ENCODE data around the gene RPA3.
A peak's percentile ranks its signal among the peaks of the same experiment; 100 is the strongest.
"Not testable (repeated sequence)": the region's sequence is repeated elsewhere in the genome, so short reads cannot be mapped to it uniquely, and the experiment has no call there.

The RPA3 gene

DNA sequence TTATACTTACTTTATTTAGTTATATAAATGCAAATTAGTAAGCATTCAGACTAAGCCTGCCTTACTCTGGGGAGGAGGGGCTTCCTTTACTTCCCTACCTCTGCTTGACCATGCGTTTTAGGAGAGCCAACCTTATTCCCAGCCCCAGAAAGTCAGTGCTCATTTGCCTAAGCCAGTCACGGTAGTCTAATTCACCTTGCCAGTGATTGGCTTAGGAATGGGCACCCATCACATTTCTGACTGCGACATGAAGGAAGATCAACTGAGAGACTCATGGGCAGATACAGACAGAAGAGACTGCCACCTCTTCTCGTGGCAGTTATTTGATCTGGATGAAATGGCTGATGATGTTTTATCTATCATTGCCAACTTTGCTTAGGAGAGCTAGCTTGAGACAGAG lies 29.5 kb downstream of the RPA3 start:
- ATAC-seq = no peak

DNA sequence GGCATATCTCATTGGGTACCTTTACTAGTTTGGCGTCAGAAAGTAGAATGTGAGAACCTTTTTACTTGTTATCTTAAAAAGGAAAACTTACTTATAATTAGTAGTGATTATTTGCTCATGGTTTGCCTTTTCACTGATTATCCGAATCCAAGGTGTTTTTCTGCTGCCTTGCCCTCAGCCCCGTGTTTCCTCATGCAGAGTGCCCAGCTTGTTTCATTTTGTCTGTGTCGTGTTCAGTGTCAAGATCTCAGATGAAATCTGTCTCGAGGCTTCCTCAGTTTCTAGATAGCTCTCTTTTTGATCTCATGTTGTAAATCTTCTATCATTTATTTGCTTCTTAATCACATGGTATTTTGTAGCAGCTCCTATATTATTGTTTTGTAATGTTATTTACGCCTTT lies 30.1 kb downstream of the RPA3 start:
- no peak for ATAC-seq

GRCh38 chr7:7687800-7688199 lies 30.6 kb downstream of the RPA3 start:
- no peak for ATAC-seq

DNA sequence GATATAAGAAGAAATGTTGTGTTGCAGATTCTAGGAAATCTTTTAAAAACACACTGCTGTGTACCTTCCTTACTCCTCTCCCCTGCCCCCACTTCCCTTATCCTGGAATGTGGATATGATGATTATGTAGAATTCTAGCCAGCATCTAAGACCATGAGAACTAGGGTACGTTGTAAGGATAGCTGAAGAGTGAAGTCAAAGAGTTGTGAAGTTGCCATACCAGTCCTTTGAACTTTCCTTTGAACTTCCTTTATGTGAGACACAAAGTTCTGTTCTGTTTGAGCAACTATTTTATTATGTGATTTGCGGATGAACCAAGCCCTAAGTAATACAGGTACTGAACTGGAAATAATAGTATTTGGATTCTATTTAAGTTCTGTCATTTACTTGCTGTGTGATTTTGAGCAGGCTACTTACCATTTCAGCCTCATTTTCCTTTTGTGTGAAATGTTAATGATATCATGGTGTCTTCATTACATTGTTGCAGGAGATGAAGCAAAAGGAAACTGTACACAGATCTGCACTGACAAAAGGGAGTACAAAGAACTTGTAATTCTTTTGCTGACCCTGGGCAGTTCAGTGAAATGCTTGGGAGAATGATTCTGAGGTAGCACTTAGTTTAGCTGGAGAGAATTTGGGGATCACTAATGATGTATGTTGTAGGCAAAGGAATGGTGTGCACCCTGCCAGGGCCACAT lies 31.4 kb downstream of the RPA3 start:
- ATAC-seq = no peak

DNA sequence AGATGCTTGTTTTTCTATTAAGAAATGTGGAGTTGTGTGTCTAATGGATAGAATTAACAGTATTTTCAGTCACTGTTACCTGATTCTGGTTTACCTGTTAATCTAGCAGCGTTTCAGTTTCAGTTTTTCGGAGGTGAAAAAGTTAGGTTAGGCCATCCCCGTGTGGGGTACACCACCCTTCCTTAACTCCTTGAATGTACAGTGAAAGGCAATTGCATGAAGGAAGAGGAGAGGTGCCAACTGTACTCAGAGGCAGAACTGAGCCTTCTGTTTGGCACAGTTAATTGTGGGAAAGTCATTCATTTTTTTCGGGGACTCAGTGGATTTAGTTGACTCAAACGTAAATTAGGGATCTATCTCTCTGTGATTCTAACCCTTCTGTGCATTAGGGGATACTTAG lies 35.5 kb downstream of the RPA3 start:
- ATAC-seq = no peak

DNA sequence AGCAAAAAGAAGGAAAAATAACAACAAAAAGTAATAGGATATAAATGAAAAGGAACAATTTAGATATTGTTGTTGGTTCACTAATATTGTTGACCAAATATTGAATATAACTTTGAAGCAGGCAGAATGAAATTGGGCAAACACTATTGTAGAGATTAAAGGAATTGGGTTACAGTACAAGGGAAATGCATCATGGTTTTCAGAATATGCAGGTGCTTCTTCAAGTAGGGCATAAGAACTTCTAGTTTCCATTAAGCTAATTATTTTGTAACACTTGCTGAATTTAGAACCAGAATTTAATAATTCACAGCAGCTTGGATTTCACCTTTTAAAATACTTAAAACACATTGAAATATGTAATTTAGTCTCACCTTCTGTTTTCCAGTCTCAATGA lies 36.5 kb downstream of the RPA3 start:
- no peak for ATAC-seq

DNA sequence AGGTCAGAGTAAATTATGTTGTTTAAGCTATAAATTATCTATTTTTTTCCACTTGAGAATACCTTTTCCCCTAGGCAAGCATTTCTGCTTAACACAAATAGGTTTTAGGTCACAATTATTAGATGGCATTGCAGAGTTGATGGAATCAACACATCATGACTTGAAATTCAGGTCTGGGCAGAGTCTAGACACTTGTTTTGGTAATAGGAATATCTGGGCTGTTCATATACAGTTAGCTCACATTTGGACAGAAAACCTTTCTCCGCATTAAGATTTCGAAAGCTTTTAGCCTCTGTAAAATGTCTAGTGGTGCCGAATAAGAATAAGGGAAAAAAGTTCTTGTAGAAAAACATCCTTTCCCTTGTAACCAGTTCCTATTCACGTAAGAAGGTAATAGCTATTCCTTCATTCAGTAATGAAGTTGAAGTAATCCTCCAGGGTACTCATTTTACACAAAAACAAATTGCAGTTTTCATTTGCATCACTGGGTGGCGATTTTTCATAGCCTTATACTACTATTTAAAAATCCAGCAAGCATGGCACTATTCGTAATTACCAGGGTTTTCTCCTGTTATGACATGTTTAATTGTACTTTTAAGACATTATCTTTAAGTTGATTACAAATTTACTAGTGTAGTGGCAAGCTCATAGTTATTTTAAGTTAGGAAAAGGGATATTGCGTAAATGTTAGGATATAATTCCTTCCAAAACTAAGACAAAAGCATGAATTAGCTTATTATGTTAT lies 37.0 kb downstream of the RPA3 start:
- peak; percentile 58 to 73 for ATAC-seq

GRCh38 chr7:7679640-7680039 lies 38.8 kb downstream of the RPA3 start:
- ATAC-seq = not testable (repeated sequence)

DNA sequence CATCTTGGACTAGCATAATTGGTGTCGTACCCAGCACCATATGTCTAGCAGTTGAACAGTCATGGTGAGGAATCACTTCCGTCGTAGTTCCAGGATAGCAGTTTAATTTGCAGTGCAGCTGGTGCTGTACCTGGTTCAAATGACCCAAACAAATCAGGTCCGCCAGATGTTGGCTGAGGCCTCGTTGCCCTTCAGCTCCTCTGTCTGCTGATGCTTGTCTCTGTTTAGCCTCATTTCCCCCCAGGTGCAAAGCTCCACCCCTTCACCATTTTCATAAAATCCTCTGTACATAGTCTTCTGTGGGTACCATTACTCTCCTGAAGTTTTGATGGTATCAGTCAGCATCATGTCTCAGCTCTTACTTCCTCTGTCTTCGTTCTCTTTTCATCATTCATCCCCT lies 42.7 kb downstream of the RPA3 start:
- no peak for ATAC-seq

- no peak for ATAC-seq
Measured at GRCh38 chr7:7673240-7673550, 45.2 kb downstream of the RPA3 start.

DNA sequence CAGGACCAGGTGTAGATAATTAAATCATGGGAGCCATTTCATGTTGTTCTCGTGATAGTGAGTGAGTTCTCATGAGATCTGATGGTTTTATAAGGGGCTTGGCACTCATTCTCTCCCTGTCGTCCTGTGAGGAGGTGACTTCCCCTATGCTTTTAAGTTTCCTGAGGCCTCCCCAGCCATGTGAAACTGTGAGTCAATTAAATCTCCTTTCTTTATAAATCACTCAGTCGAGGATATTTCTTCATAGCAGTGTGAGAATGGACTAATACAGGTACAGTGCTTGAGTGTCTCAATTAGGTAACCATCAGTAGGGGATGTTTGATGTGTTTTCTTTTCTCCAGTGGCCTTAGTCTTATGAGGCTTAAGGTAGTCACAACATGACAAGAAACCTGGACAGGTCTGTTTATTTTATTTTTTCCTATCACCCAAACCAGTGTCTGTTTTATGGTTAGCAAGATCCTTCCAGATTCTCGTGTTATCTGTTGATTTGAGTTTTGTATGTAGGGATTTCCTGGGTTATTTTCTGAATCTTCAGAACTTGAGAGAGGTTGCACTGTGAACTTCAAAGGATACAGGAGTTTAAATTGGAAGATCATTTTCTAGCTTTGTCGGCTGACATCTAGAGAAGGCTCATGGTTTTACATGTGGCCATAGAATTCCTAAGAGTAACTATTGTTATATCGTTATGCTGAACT lies 45.7 kb downstream of the RPA3 start:
- ATAC-seq = peak; percentile 86 to 91

DNA sequence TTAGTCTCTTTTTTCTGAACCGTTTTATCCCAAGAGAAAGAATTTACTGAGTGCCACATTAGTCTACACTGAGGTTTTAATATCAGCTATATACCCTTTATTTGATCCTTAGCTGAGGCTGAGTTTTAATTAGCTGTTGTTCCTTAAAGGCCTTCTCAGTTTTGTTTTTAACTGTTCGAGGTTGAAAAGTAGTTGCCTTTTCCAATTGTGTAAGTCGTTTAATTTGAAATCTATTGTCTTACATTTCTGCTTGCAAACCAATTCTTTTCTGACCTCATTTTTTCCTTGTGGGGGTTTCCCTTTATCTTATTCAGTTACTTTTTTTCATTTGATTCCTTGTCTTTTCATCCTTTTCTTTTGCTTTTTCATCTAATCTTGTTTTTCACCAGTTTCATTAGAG lies 47.0 kb downstream of the RPA3 start:
- no peak for ATAC-seq

DNA sequence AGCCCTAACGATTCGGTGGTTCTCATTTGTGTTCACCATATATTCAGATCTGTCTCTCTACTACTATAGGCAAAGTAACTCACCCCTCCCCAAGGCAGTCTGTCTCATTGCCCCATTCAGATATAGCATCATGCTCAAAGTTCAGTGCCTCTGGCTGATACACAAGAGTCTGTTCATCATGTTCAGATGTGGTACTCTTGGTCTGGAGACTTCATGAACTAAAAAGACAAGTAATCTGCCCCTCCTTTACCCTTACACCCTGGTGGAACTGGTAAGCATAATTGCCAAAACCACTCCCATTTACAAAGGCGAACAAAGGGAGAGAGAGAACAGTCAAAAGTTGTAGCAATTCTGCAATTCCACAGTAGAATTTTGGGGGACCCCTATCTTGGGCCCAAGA lies 47.9 kb downstream of the RPA3 start:
- ATAC-seq = no peak

DNA sequence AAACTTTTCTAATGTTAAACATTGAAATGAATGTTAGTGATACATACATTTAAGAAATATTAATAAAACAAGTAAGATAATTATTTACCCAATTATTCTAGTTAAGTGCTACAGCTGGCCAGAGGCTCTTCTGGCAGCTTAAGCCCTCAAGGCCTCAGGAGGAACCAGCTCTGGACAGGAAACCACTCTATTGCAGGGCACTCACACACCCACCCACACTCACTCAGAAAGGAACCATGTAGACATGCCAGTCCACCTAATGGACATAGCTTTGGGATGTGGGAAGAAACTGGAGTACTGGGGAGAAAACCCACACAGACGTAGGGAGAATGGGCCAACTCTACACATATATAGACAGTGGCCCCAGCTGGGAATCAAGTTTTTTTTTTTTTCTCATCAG lies 49.7 kb downstream of the RPA3 start:
- ATAC-seq = no peak

DNA sequence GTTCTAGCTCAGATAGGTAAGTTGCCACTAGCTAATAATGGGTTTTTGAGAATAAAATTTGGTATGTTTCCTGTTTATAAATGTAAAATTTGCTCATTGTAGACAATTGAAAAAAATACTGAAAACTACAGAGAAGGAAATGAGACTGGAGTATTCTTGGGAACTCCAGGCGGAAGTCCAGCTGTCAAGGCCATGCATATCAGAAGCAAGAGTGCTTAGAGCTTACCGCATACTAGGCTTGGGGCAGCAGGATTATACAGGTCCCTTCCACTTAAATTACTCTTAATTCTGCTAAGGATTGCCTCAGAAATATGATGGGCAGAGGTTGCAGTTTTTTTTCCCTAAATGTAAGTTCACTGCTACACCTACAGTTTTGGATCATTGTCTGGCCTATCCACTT lies 51.2 kb downstream of the RPA3 start:
- no peak for ATAC-seq

GRCh38 chr7:7665031-7665430 lies 53.4 kb downstream of the RPA3 start:
- ATAC-seq = no peak

- ATAC-seq = no peak
Measured at GRCh38 chr7:7664291-7664690, 54.1 kb downstream of the RPA3 start.

GRCh38 chr7:7662527-7662926 lies 55.9 kb downstream of the RPA3 start:
- ATAC-seq = no peak

DNA sequence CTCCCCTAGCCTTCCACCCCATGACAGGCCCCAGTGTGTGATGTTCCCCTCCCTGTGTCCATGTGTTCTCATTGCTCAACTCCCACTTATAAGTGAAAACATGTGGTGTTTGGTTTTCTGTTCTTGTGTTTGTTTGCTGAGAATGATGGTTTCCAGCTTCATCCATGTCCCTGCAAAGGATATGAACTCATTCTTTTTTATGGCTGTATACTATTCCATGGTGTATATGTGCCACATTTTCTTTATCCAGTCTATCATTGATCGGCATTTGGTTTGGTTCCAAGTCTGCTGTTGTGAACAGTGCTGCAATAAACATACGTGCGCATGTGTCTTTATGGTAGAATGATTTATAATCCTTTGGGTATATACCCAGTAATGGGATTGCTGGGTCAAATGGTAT lies 61.9 kb downstream of the RPA3 start:
- ATAC-seq = not testable (repeated sequence)

DNA sequence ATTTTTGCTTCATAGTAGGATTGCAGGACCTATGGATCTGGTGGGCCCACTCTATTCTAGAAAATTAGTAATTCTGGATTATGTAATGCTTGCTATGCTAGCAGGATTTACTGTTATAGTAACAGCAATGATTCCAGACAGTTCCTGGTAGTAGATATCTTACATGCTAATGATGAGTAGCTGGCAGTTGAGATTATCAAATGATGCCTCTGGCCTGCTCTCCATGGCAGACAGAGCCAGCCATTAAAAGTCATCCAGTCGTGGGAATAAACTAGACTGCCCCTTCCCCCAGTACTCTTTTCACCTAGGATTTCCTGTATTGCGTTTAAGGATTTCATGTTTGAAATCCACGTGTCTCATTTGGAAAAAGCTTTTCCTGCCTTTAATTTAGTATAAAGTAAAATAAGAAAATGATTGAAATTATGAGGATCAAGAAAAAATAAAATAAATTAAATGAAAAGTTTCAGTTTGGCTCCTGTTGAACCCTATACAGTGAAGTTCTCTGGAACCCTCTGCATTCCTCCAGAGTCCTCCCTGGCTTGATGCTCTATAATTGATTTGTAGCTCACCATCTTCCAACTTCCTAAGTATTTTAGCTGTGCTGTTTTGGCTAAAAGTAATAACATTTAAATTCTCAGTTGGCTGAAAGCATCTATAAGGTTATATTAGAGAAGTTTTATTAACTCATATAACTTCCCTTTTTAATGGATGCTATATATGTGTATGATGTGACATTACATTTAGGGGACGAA lies 63.3 kb downstream of the RPA3 start:
- ATAC-seq = no peak

DNA sequence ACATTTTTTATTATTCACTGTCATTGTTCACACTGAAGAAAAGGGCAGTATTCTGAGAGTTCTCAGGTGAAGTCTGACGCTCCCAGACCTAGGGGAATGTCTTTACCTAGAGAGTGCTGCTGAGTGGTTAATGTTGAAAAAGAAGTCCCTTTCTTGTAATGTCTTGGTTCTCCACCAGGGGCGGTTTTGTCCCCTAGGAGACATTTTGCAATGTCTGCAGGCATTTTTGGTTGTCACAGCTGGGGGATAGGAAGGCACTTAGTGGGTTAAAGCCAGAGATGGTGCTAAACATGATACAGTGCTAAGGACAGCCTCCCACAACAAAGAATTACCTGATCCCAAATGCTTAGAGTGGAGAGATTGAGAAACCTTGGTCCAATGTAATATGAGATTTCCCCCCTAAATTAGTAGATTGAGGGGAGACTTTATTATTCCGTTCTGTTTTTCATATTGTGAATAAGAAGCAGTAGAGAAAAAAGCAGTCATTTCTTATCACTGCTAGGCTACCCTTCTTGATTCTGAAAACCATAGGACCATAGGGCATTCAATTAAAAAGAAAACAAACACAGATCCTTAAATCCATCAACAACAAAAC lies 64.7 kb downstream of the RPA3 start:
- ATAC-seq = no peak

DNA sequence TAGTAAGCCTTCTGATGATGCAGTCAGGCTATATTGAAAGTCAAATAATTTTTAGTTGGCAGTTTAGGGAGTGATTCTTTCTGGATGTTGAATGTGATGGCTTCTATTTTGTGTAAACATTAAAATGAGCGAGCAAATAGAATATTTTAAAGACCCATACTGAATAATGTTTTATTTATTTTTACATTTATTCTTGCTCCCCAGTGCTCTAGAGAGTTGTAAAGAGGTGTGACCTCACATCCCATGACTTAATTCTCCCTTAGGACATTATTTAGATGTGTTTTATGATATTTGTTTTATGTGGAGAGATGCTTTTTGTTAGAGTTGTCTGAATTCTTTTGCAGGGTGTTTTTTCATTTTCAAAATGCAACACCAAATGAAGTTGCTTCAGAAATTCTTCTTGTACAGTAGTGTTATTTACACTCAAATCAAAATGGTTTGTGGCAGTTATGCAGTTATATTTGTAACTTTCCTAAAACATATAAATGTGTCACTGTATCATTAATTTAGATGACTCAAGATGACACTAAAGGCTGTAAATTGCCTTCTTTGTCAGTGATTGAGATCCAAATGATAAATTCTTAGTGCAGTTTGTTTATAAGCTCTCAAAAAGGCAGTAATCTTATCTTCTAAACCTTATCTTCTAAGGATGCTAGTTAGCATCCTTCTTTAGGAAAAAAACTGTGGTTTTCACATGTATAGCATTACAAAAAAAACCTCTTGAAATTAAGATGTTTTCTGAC lies 65.4 kb downstream of the RPA3 start:
- ATAC-seq = peak in 1 of 2 donors; percentile 7

All from activated CD4-positive, CD25-positive, alpha-beta regulatory T cell treated with anti-CD3 and anti-CD28 coated beads, Interleukin-2, amount 50 U/mL, for 24 hours (primary cell).